Caco-2 (cell line): ENCODE results near the gene SMC3. TPM values are rescaled to one million over a fixed set of nuclear protein-coding genes. Genes with fewer than 3 reads are reported as not detected.
A peak's percentile ranks its signal among the peaks of the same experiment; 100 is the strongest.

Experiments
- BruUV-seq: library from RNA; stranded (reverse); fragments of 400-500 nt; replicated peaks from 2 replicates; lab custom pipeline; 2021; lab: Mats Ljungman, UMichigan
- CTCF ChIA-PET: fragments of 300-600 bp; sonication (Branson Sonifier 250); formaldehyde crosslinking; loops from one replicate; lab custom pipeline; 2022; ENCODE audit warnings: antibody characterized with exemption; lab: Charles Lee
- POLR2A ChIA-PET: fragments of 300-600 bp; sonication (Branson Sonifier 250); formaldehyde crosslinking; loops from one replicate; lab custom pipeline; 2022; ENCODE audit warnings: antibody characterized with exemption; lab: Charles Lee
- DNase-seq, 2 experiments: peaks; one replicate each; pipeline versions ENCODE4 v3.0.0 to v3.0.0-alpha.2; 2020 to 2022
- H3K27me3 ChIP-seq: replicated peaks from 2 replicates; pipeline ENCODE4 v1.6.0; 2011; ENCODE audit warnings: low read length; ENCODE audit not compliant: control insufficient read depth, insufficient read depth
- H3K36me3 ChIP-seq: 2 replicates; pipeline ENCODE4 v1.5.1; 2011; ENCODE audit warnings: low read length; ENCODE audit not compliant: control insufficient read depth, insufficient read depth
- H3K4me1 ChIP-seq: fragments of 250-450 bp; sonication (Bioruptor Pico); 2 replicates; pipeline ENCODE4 v1.5.1; 2020; ENCODE audit warnings: mild to moderate bottlenecking
- H3K4me3 ChIP-seq: 2 replicates; pipeline ENCODE4 v1.5.1; 2011; ENCODE audit warnings: low read depth, mild to moderate bottlenecking, control low read depth, low read length
- H3K9me3 ChIP-seq: fragments of 250-450 bp; sonication (Bioruptor Pico); 2 replicates; pipeline ENCODE4 v1.5.1; 2020; ENCODE audit warnings: mild to moderate bottlenecking, moderate library complexity
- H3K27ac Mint-ChIP-seq: one replicate; pipeline ENCODE4 v1.8.0; 2022; ENCODE audit warnings: mixed read lengths; ENCODE audit not compliant: unreplicated experiment
- H3K27me3 Mint-ChIP-seq: one replicate; pipeline ENCODE4 v1.8.0; 2022; ENCODE audit warnings: mixed read lengths; ENCODE audit not compliant: insufficient read depth, unreplicated experiment
- H3K36me3 Mint-ChIP-seq: one replicate; pipeline ENCODE4 v1.8.0; 2022; ENCODE audit warnings: mild to moderate bottlenecking, mixed read lengths; ENCODE audit not compliant: insufficient read depth, unreplicated experiment
- H3K4me1 Mint-ChIP-seq: one replicate; pipeline ENCODE4 v1.8.0; 2022; ENCODE audit warnings: low read depth, mixed read lengths; ENCODE audit not compliant: unreplicated experiment
- H3K4me3 Mint-ChIP-seq: one replicate; pipeline ENCODE4 v1.8.0; 2022; ENCODE audit warnings: mild to moderate bottlenecking, moderate library complexity, mixed read lengths; ENCODE audit not compliant: unreplicated experiment
- H3K9me3 Mint-ChIP-seq: one replicate; pipeline ENCODE4 v1.8.0; 2022; ENCODE audit warnings: mixed read lengths; ENCODE audit not compliant: unreplicated experiment
- CTCF ChIP-seq, 2 experiments: fragments of 200-600 bp in 1 of 2; IDR thresholded peaks; 1 replicate in 1 of 2; 2 replicates in 1 of 2; pipeline versions ENCODE4 v1.5.1 to v1.8.0; 2011 to 2022; ENCODE audit warnings: antibody characterized with exemption in 1 of 2, control low read depth in 1 of 2, inconsistent platforms in 1 of 2, low read depth in 1 of 2, low read length in 1 of 2, mild to moderate bottlenecking in 1 of 2, moderate library complexity in 1 of 2; ENCODE audit not compliant: insufficient read depth in 1 of 2, severe bottlenecking in 1 of 2, unreplicated experiment in 1 of 2
- intact Hi-C: fragments of 100-400 bp; cut with micrococcal nuclease; formaldehyde crosslinking; loops from one replicate; pipeline ENCODE4 v1.10.0; 2022; ENCODE audit not compliant: unreplicated experiment
- total RNA-seq: library from RNA; stranded (reverse); gene quantifications from 2 replicates; pipeline ENCODE4 v1.2.3, GENCODE V29; 2022

Gene SMC3
- total RNA-seq, 1 experiment from 2014 or later = 95.7 TPM

- H3K4me3 Mint-ChIP-seq = no peak overlapping the region
- peaks cover 11% of the 10 kb centered on the region for H3K4me1 Mint-ChIP-seq
- H3K9me3 Mint-ChIP-seq = no peaks in the 10 kb centered on the region
- Histone ChIP-seq H3K9me3 (no peaks in the 10 kb centered on the region), H3K36me3 (no peaks in the 10 kb centered on the region), H3K27me3 (no peaks in the 10 kb centered on the region), H3K4me3 (no peak overlapping the region), H3K4me1 (peaks cover 6% of the 10 kb centered on the region)
- no peak overlapping the region for H3K27ac Mint-ChIP-seq
- no peaks in the 10 kb centered on the region for H3K27me3 Mint-ChIP-seq
- POLR2A ChIA-PET = no interaction called here
- TF ChIP-seq CTCF (IDR thresholded peaks at IDR 0.05; ENCODE audit: insufficient read depth in 1 of 2, low read depth in 1 of 2, low read length in 1 of 2, severe bottlenecking in 1 of 2, unreplicated experiment in 1 of 2) = no peak
- intact Hi-C loops = no loop called here
- BruUV-seq = no TSS peak
- CTCF ChIA-PET = no interaction called here
- H3K36me3 Mint-ChIP-seq = peaks cover 10% of the 10 kb centered on the region
- DNase-seq = no peak
Observed at GRCh38 chr10:110563132-110563531, 4.4 kb upstream of the SMC3 start.

- Mint-ChIP-seq H3K27me3 (no peaks in the 10 kb centered on the region), H3K9me3 (no peaks in the 10 kb centered on the region), H3K4me3 (peak overlapping the region; percentile 90), H3K27ac (peak overlapping the region; percentile 100), H3K36me3 (peaks cover 31% of the 10 kb centered on the region), H3K4me1 (peaks cover 11% of the 10 kb centered on the region)
- peak in 1 of 2 experiments; percentile 15 for DNase-seq
- no peak for TF ChIP-seq CTCF (IDR thresholded peaks at IDR 0.05; ENCODE audit: insufficient read depth in 1 of 2, low read depth in 1 of 2, low read length in 1 of 2, severe bottlenecking in 1 of 2, unreplicated experiment in 1 of 2)
- intact Hi-C loops = loop anchor here (1.0 to 5.0 kb wide), 4 partner anchors 10 to 359 kb away; partner anchors contain the start of gene MXI1
- Histone ChIP-seq H3K27me3 (no peaks in the 10 kb centered on the region), H3K4me3 (peak overlapping the region; percentile 82), H3K36me3 (no peaks in the 10 kb centered on the region), H3K4me1 (peaks cover 30% of the 10 kb centered on the region), H3K9me3 (no peaks in the 10 kb centered on the region)
- TSS peak; percentile 99 for BruUV-seq
- CTCF ChIA-PET = interaction anchor here (0.8 kb wide), 1 partner anchor 15 kb away, joined by 3 read pairs; no protein-coding TSS in a partner anchor
- POLR2A ChIA-PET = interaction anchor here (0.5 to 0.8 kb wide), 2 partner anchors 262 to 483 kb away, joined by 3 read pairs; partner anchors contain the start of gene SMNDC1
Observed at GRCh38 chr10:110566472-110567200, 859 bp upstream of the SMC3 start.

GRCh38 chr10:110568055-110568735 lies 700 bp downstream of the SMC3 start:
- Mint-ChIP-seq H3K9me3 (no peaks in the 10 kb centered on the region), H3K27me3 (no peaks in the 10 kb centered on the region), H3K4me1 (peaks cover 19% of the 10 kb centered on the region), H3K27ac (peak overlapping the region; percentile 100), H3K36me3 (peaks cover 38% of the 10 kb centered on the region), H3K4me3 (peak overlapping the region; percentile 90)
- DNase-seq = peak; percentile 51 to 56
- POLR2A ChIA-PET = no interaction called here
- no peaks in the 10 kb centered on the region; the same call in 1 of the 2 replicates for H3K36me3 ChIP-seq
- H3K4me1 ChIP-seq = peaks cover 30% of the 10 kb centered on the region
- peak overlapping the region; percentile 82 for H3K4me3 ChIP-seq
- CTCF ChIA-PET = no interaction called here
- H3K27me3 ChIP-seq = no peaks in the 10 kb centered on the region
- no peaks in the 10 kb centered on the region for H3K9me3 ChIP-seq
- BruUV-seq = no TSS peak
- intact Hi-C loops = loop anchor here (5.0 kb wide), 2 partner anchors 34 to 361 kb away; partner anchors contain the start of gene MXI1
- no peak for TF ChIP-seq CTCF (IDR thresholded peaks at IDR 0.05; ENCODE audit: insufficient read depth in 1 of 2, low read depth in 1 of 2, low read length in 1 of 2, severe bottlenecking in 1 of 2, unreplicated experiment in 1 of 2)
